Mesenchymal stem cell (in vitro differentiated cells and primary cell): ENCODE measurements around the gene ABLIM2.

Experiments
- DNase-seq: peaks from one replicate; pipeline ENCODE4 v3.0.0-alpha.2; 2013
- H2AFZ ChIP-seq: one replicate; pipeline ENCODE4 v1.6.1; 2013; ENCODE audit warnings: low read depth, mild to moderate bottlenecking, control low read depth, inconsistent platforms, low read length, moderate library complexity
- H2AK5ac ChIP-seq: 2 replicates; pipeline ENCODE4 v1.6.1; 2013; ENCODE audit warnings: low read length, moderate library complexity, mild to moderate bottlenecking, inconsistent platforms; ENCODE audit not compliant: severe bottlenecking
- H2BK120ac ChIP-seq: one replicate; pipeline ENCODE4 v1.6.1; 2013; ENCODE audit warnings: low read depth, mild to moderate bottlenecking, inconsistent platforms, low read length, moderate library complexity
- H2BK12ac ChIP-seq, 2 experiments: one replicate each; pipeline ENCODE4 v1.6.1; 2013; ENCODE audit warnings: inconsistent platforms in 2 of 2, low read length in 2 of 2, mild to moderate bottlenecking in 2 of 2, moderate library complexity in 2 of 2, control low read depth in 1 of 2
- H2BK15ac ChIP-seq: one replicate; pipeline ENCODE4 v1.6.1; 2013; ENCODE audit warnings: mild to moderate bottlenecking, low read depth, inconsistent platforms; ENCODE audit not compliant: poor library complexity, severe bottlenecking
- H2BK5ac ChIP-seq: 2 replicates; pipeline ENCODE4 v1.6.1; 2013; ENCODE audit warnings: low read depth, mild to moderate bottlenecking, low read length, control low read depth, inconsistent platforms; ENCODE audit not compliant: poor library complexity, severe bottlenecking
- H3K14ac ChIP-seq, 2 experiments: one replicate each; pipeline ENCODE4 v1.6.1; 2013; ENCODE audit warnings: inconsistent platforms in 2 of 2, low read length in 2 of 2, control low read depth in 1 of 2, mild to moderate bottlenecking in 1 of 2, moderate library complexity in 1 of 2
- H3K18ac ChIP-seq, 2 experiments: one replicate each; pipeline ENCODE4 v1.6.1; 2013; ENCODE audit warnings: inconsistent platforms in 2 of 2, low read length in 2 of 2, control low read depth in 1 of 2, low read depth in 1 of 2, mild to moderate bottlenecking in 1 of 2
- H3K23ac ChIP-seq, 2 experiments: one replicate each; pipeline ENCODE4 v1.6.1; 2013; ENCODE audit warnings: inconsistent platforms in 2 of 2, low read length in 2 of 2, mild to moderate bottlenecking in 2 of 2, moderate library complexity in 2 of 2, control low read depth in 1 of 2
- H3K27ac ChIP-seq: 2 replicates; pipeline ENCODE4 v1.5.1; 2013; ENCODE audit warnings: mild to moderate bottlenecking, moderate library complexity, low read length, control low read depth, inconsistent platforms; ENCODE audit not compliant: poor library complexity, severe bottlenecking
- H3K27me3 ChIP-seq, 2 experiments: 2 replicates each; pipeline versions ENCODE4 v1.6.1 to v1.7.0; 2013; ENCODE audit warnings: low read length in 2 of 2, mild to moderate bottlenecking in 2 of 2, moderate library complexity in 2 of 2, control low read depth in 1 of 2, inconsistent platforms in 1 of 2; ENCODE audit not compliant: control insufficient read depth in 1 of 2, insufficient read depth in 1 of 2
- H3K36me3 ChIP-seq, 2 experiments: 2 replicates each; pipeline versions ENCODE4 v1.6.1 to v1.7.0; 2013; ENCODE audit warnings: low read length in 2 of 2, control low read depth in 1 of 2, inconsistent platforms in 1 of 2, low read depth in 1 of 2, mild to moderate bottlenecking in 1 of 2; ENCODE audit not compliant: insufficient read depth in 2 of 2, control insufficient read depth in 1 of 2
- H3K4ac ChIP-seq, 2 experiments: one replicate each; pipeline ENCODE4 v1.6.1; 2013; ENCODE audit warnings: inconsistent platforms in 2 of 2, low read length in 2 of 2, mild to moderate bottlenecking in 2 of 2, moderate library complexity in 2 of 2, control low read depth in 1 of 2, low read depth in 1 of 2
- H3K4me1 ChIP-seq: 2 replicates; pipeline ENCODE4 v1.6.1; 2013; ENCODE audit warnings: low read depth, low read length, control low read depth; ENCODE audit not compliant: control insufficient read depth, insufficient read depth
- H3K4me2 ChIP-seq: 2 replicates; pipeline ENCODE4 v1.6.1; 2013; ENCODE audit warnings: low read length, mild to moderate bottlenecking, inconsistent platforms; ENCODE audit not compliant: poor library complexity, severe bottlenecking
- H3K4me3 ChIP-seq, 2 experiments: 2 replicates each; pipeline versions ENCODE4 v1.5.1 to v1.7.0; 2013; ENCODE audit warnings: low read length in 2 of 2, mild to moderate bottlenecking in 2 of 2, control low read depth in 1 of 2, low read depth in 1 of 2; ENCODE audit not compliant: insufficient read depth in 1 of 2
- H3K79me1 ChIP-seq: replicated peaks from 2 replicates; pipeline ENCODE4 v1.6.1; 2013; ENCODE audit warnings: mild to moderate bottlenecking, control low read depth, low read length, inconsistent platforms; ENCODE audit not compliant: poor library complexity, severe bottlenecking
- H3K9ac ChIP-seq: 2 replicates; pipeline ENCODE4 v1.7.0; 2013; ENCODE audit warnings: mild to moderate bottlenecking, low read length, moderate library complexity
- H3K9me3 ChIP-seq: 2 replicates; pipeline ENCODE4 v1.7.0; 2013; ENCODE audit warnings: mild to moderate bottlenecking, low read length; ENCODE audit not compliant: control insufficient read depth
- H4K8ac ChIP-seq: one replicate; pipeline ENCODE4 v1.6.1; 2013; ENCODE audit warnings: inconsistent platforms, mild to moderate bottlenecking, low read length, moderate library complexity
- H4K91ac ChIP-seq: one replicate; pipeline ENCODE4 v1.6.1; 2013; ENCODE audit warnings: mild to moderate bottlenecking, low read length, inconsistent platforms
- WGBS: methylation state at CpG from one replicate; pipeline ENCODE4 v1.1.7; 2013; ENCODE audit warnings: mixed read lengths; 5-methylcytosine and 5-hydroxymethylcytosine counted together

The ABLIM2 gene

DNA sequence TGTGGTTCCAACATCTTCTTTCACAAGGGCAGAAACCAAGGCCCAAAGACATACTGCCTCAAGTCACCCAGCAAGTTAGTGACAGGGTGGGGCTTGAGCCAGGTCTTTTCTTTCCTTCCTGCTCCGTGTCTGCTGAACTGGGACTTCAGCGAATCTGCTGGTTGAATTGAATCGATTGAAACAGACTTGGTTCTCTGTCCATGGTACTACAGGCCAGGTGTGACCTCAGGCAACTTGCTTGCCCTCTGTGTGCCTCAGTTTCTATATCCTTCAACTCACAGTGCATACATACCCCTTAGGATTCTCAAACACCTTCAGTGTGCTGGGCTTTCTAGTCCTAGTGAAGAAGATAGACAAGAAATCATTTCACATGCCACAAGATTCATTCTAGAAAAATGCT, 2.0 kb upstream of the ABLIM2 start:
- H2BK5ac ChIP-seq, result no peak overlapping the region
- no peaks in the 10 kb centered on the region for H3K79me1 ChIP-seq
- no peak overlapping the region for H2AK5ac ChIP-seq
- H2BK15ac ChIP-seq, result no peak overlapping the region
- no peak overlapping the region for H3K4me2 ChIP-seq
- H3K14ac ChIP-seq, result no peak overlapping the region
- H3K9ac ChIP-seq, result no peak overlapping the region
- peaks cover 58 to 80% of the 10 kb centered on the region in 2 experiments for H3K27me3 ChIP-seq
- no peak overlapping the region for H3K23ac ChIP-seq
- H4K91ac ChIP-seq, result no peak overlapping the region
- H3K4me3 ChIP-seq, result no peak overlapping the region
- no peak for DNase-seq
- peaks cover 16% of the 10 kb centered on the region for H3K4me1 ChIP-seq
- no peak overlapping the region for H4K8ac ChIP-seq
- H3K9me3 ChIP-seq, result no peaks in the 10 kb centered on the region
- no peak overlapping the region for H2BK12ac ChIP-seq
- H3K4ac ChIP-seq, result no peak overlapping the region
- no peak overlapping the region for H2BK120ac ChIP-seq
- no peak overlapping the region for H3K27ac ChIP-seq
- no peaks in the 10 kb centered on the region for H3K36me3 ChIP-seq
- 60% methylated on average over 3 of the region's 3 CpGs for WGBS
- H3K18ac ChIP-seq, result no peak overlapping the region
- no peak overlapping the region for H2AFZ ChIP-seq

DNA sequence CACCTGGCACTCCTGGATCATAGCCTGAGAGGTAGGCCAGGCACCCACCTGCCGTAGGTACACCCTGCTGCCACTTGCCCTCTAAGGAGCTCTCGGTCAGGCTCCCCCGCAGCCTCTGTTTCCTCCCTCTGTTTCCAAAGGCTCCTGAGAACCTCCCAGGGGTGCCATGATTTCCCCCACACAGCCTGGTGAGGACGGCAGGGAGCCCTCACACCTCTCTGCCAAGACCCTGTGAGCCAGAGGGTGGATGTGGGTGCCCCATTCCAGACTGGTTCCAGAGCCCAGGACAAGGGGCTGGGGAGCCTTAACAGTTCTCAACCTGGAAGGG, 1.6 kb upstream of the ABLIM2 start:
- WGBS, result 74% methylated on average over 4 of the region's 4 CpGs
- Histone ChIP-seq H2AFZ (no peak overlapping the region), H4K91ac (no peak overlapping the region), H3K23ac (no peak overlapping the region), H3K9ac (no peak overlapping the region), H3K79me1 (no peaks in the 10 kb centered on the region), H3K4me3 (no peak overlapping the region), H2AK5ac (no peak overlapping the region), H3K27me3 (peaks cover 59 to 76% of the 10 kb centered on the region in 2 experiments), H3K9me3 (no peaks in the 10 kb centered on the region), H4K8ac (no peak overlapping the region), H2BK15ac (no peak overlapping the region), H3K4me2 (no peak overlapping the region), H2BK5ac (no peak overlapping the region), H3K36me3 (no peaks in the 10 kb centered on the region), H3K4me1 (peaks cover 18% of the 10 kb centered on the region), H2BK12ac (no peak overlapping the region), H3K18ac (no peak overlapping the region), H3K27ac (no peak overlapping the region), H3K4ac (no peak overlapping the region), H3K14ac (no peak overlapping the region), H2BK120ac (no peak overlapping the region)
- no peak for DNase-seq

DNA sequence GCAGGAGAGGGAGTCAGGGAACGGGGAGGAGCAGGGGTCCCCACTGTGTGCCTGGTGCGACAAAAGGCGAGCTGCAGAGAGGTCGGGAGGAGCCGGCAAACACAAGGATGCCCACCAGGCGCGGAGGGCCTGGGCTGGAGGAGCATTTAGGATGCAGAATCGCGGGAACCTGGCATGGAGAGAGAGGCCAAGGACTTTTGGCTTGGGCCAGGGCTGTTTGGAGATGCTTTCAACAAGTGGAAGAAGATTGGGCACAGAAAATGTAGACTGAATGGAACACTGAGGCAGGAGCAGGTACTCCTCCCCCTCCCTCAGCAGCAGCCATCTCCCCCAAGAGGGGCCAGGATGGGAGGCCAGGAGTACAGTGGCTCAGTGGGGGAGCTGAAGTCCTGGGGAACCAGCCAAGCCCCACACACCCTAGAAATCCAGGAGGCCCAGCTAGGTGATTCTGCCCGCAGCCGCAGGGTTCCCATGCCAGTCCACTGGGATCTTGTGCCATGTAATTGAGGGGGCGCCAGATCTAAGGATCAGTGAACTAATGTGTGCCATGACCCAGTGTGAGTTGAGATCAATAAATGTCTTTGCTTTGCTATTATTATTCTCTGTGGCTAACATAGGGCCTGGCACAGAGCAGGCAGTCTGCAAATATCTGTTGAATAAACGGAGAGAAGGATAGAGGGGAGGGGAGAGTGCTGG, 1.1 kb upstream of the ABLIM2 start:
- no peak overlapping the region for H3K27ac ChIP-seq
- peak overlapping the region in 1 of 2 experiments; percentile 13 for H3K18ac ChIP-seq
- H3K4me3 ChIP-seq, result peak overlapping the region; percentile 72 to 99
- no peak overlapping the region for H4K91ac ChIP-seq
- no peak overlapping the region for H3K23ac ChIP-seq
- no peaks in the 10 kb centered on the region for H3K79me1 ChIP-seq
- H2AK5ac ChIP-seq, result no peak overlapping the region
- peaks cover 19% of the 10 kb centered on the region for H3K4me1 ChIP-seq
- H3K9me3 ChIP-seq, result no peaks in the 10 kb centered on the region
- H2BK12ac ChIP-seq, result no peak overlapping the region
- 36% methylated on average over 13 of the region's 13 CpGs for WGBS
- peaks cover 59 to 73% of the 10 kb centered on the region in 2 experiments for H3K27me3 ChIP-seq
- no peak overlapping the region for H2BK120ac ChIP-seq
- peak overlapping the region; percentile 99 for H3K4me2 ChIP-seq
- no peak overlapping the region for H3K4ac ChIP-seq
- H3K9ac ChIP-seq, result peak overlapping the region; percentile 90
- peak overlapping the region; percentile 93 for H2AFZ ChIP-seq
- no peak overlapping the region for H2BK5ac ChIP-seq
- H2BK15ac ChIP-seq, result no peak overlapping the region
- H4K8ac ChIP-seq, result no peak overlapping the region
- H3K36me3 ChIP-seq, result no peaks in the 10 kb centered on the region
- H3K14ac ChIP-seq, result peak overlapping the region in 1 of 2 experiments; percentile 1
- DNase-seq, result no peak

DNA sequence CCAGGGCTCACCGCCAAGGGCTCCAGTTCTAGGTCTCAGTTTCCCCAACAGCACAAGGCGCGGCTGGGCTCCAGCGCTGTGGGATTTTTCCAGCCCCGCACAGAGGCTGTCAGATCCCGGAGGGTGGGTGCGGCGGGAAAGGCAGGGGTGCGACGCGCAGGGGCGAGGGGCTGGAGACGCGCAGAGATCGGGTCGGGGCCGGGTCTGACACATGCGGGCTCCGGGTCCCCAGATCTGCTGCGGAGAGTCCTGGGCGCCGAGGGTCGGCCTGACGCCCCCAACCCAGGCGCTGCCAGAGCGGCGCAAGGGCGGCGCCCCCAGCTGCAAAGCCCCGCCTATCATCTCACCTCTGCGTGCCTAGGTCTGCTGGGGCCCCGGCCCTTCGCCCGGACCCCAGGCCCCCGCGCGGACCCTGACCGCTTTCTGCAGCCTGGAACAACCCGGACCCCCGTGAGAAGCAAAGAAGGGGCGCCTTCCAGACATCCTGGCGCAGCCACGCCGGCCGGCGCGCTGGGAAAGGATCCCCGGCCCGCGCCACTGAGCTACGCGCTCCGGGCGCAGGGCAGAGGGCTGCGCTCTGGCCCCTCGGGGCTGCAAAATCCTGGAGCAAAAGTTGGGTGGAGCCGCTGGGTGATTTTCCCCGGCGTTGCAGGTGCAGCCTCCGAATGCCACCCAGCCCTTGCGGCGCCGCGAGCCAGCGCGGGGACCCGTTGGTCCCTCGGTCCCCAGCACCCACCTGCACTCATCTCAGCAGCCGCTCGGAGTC, 486 bp downstream of the ABLIM2 start:
- Histone ChIP-seq H3K18ac (no peak overlapping the region), H3K4me2 (peak overlapping the region; percentile 98), H3K79me1 (no peaks in the 10 kb centered on the region), H3K9ac (no peak overlapping the region), H3K27ac (no peak overlapping the region), H3K4me1 (peaks cover 19% of the 10 kb centered on the region), H4K91ac (no peak overlapping the region), H2BK12ac (no peak overlapping the region), H2BK15ac (no peak overlapping the region), H3K36me3 (no peaks in the 10 kb centered on the region), H3K23ac (no peak overlapping the region), H2AK5ac (no peak overlapping the region), H3K4me3 (peak overlapping the region; percentile 63 to 76), H3K9me3 (no peaks in the 10 kb centered on the region), H3K4ac (no peak overlapping the region), H2AFZ (peak overlapping the region; percentile 81), H3K14ac (no peak overlapping the region), H3K27me3 (peaks cover 52 to 63% of the 10 kb centered on the region in 2 experiments), H2BK120ac (no peak overlapping the region), H4K8ac (no peak overlapping the region), H2BK5ac (no peak overlapping the region)
- 6% methylated on average over 57 of the region's 70 CpGs for WGBS
- DNase-seq, result peak; percentile 14
